H9 (cell line): ENCODE data around the gene SELPLG. TPM values are rescaled to one million over a fixed set of nuclear protein-coding genes. Genes with fewer than 3 reads are reported as not detected.

Source experiments
- DNase-seq: peaks from one replicate; pipeline ENCODE4 v3.0.0-alpha.2; 2017
- H2AFZ ChIP-seq: one replicate; pipeline ENCODE4 v1.6.1; 2013; ENCODE audit warnings: mild to moderate bottlenecking, low read length, control low read depth, moderate library complexity
- H2AK5ac ChIP-seq: 2 replicates; pipeline ENCODE4 v1.6.1; 2013; ENCODE audit warnings: low read length, control low read depth, mixed read lengths; ENCODE audit not compliant: insufficient read length
- H2BK120ac ChIP-seq: one replicate; pipeline ENCODE4 v1.6.1; 2013; ENCODE audit warnings: low read depth, mild to moderate bottlenecking, low read length, control low read depth, inconsistent platforms; ENCODE audit not compliant: poor library complexity, severe bottlenecking
- H2BK12ac ChIP-seq: 2 replicates; pipeline ENCODE4 v1.6.1; 2013; ENCODE audit warnings: low read length, control low read depth, mixed read lengths, low read depth; ENCODE audit not compliant: insufficient read length
- H2BK15ac ChIP-seq: 2 replicates; pipeline ENCODE4 v1.6.1; 2013; ENCODE audit warnings: low read depth, low read length, control low read depth
- H2BK20ac ChIP-seq: one replicate; pipeline ENCODE4 v1.6.1; 2013; ENCODE audit warnings: low read depth, mild to moderate bottlenecking, low read length, control low read depth, inconsistent platforms; ENCODE audit not compliant: poor library complexity, severe bottlenecking
- H2BK5ac ChIP-seq: 2 replicates; pipeline ENCODE4 v1.6.1; 2013; ENCODE audit warnings: low read length, control low read depth, mixed read lengths; ENCODE audit not compliant: insufficient read length
- H3K14ac ChIP-seq: 2 replicates; pipeline ENCODE4 v1.6.1; 2013; ENCODE audit warnings: low read length, control low read depth; ENCODE audit not compliant: insufficient read depth
- H3K18ac ChIP-seq: 2 replicates; pipeline ENCODE4 v1.6.1; 2013; ENCODE audit warnings: low read depth, mild to moderate bottlenecking, mixed read lengths, low read length, control low read depth; ENCODE audit not compliant: insufficient read length
- H3K23ac ChIP-seq: 2 replicates; pipeline ENCODE4 v1.6.1; 2013; ENCODE audit warnings: low read length, control low read depth, mixed read lengths, low read depth; ENCODE audit not compliant: insufficient read length
- H3K23me2 ChIP-seq: 2 replicates; pipeline ENCODE4 v1.6.1; 2013; ENCODE audit warnings: low read depth, mild to moderate bottlenecking, mixed read lengths, low read length, control low read depth; ENCODE audit not compliant: insufficient read length, poor library complexity, severe bottlenecking
- H3K27ac ChIP-seq: 2 replicates; pipeline ENCODE4 v1.5.1; 2013; ENCODE audit warnings: low read length, control low read depth, mixed read lengths, low read depth; ENCODE audit not compliant: insufficient read length
- H3K27me3 ChIP-seq: 2 replicates; pipeline ENCODE4 v1.6.1; 2013; ENCODE audit warnings: low read length, control low read depth, inconsistent platforms; ENCODE audit not compliant: insufficient read depth
- H3K4ac ChIP-seq: 2 replicates; pipeline ENCODE4 v1.6.1; 2013; ENCODE audit warnings: low read depth, mild to moderate bottlenecking, control low read depth, inconsistent platforms, low read length, moderate library complexity
- H3K4me1 ChIP-seq: 2 replicates; pipeline ENCODE4 v1.6.1; 2013; ENCODE audit warnings: low read length, control low read depth, inconsistent platforms; ENCODE audit not compliant: insufficient read depth
- H3K4me2 ChIP-seq: 2 replicates; pipeline ENCODE4 v1.6.1; 2013; ENCODE audit warnings: low read length, control low read depth, mixed read lengths; ENCODE audit not compliant: insufficient read length, insufficient read depth
- H3K56ac ChIP-seq: 2 replicates; pipeline ENCODE4 v1.6.1; 2013; ENCODE audit warnings: low read depth, mild to moderate bottlenecking, mixed read lengths, low read length, control low read depth; ENCODE audit not compliant: insufficient read length
- H3K79me1 ChIP-seq: 2 replicates; pipeline ENCODE4 v1.6.1; 2013; ENCODE audit warnings: low read depth, mild to moderate bottlenecking, moderate library complexity, low read length, control low read depth, inconsistent platforms; ENCODE audit not compliant: insufficient read depth, poor library complexity, severe bottlenecking
- H3K79me2 ChIP-seq: 2 replicates; pipeline ENCODE4 v1.6.1; 2013; ENCODE audit warnings: low read length, control low read depth, inconsistent platforms; ENCODE audit not compliant: insufficient read depth
- H3K9ac ChIP-seq: 2 replicates; pipeline ENCODE4 v1.6.1; 2013; ENCODE audit warnings: low read length, control low read depth, mixed read lengths; ENCODE audit not compliant: insufficient read length; ENCODE audit errors: extremely low read depth
- H3K9me3 ChIP-seq: one replicate; pipeline ENCODE4 v1.6.1; 2013; ENCODE audit warnings: low read depth, low read length, inconsistent platforms; ENCODE audit not compliant: control insufficient read depth
- H3T11ph ChIP-seq: one replicate; pipeline ENCODE4 v1.6.1; 2013; ENCODE audit warnings: mild to moderate bottlenecking, low read length, control low read depth, inconsistent platforms
- H4K20me1 ChIP-seq: one replicate; pipeline ENCODE4 v1.6.1; 2013; ENCODE audit not compliant: control insufficient read depth, insufficient read length, insufficient read depth
- H4K5ac ChIP-seq: 2 replicates; pipeline ENCODE4 v1.6.1; 2013; ENCODE audit warnings: low read depth, mild to moderate bottlenecking, mixed read lengths, low read length, control low read depth; ENCODE audit not compliant: insufficient read length
- H4K8ac ChIP-seq: replicated peaks from 2 replicates; pipeline ENCODE4 v1.6.1; 2013; ENCODE audit warnings: low read length, control low read depth, mixed read lengths, low read depth; ENCODE audit not compliant: insufficient read length
- H4K91ac ChIP-seq: 2 replicates; pipeline ENCODE4 v1.6.1; 2013; ENCODE audit warnings: low read depth, mild to moderate bottlenecking, moderate library complexity, mixed read lengths, low read length, control low read depth; ENCODE audit not compliant: insufficient read length
- H3K27ac Mint-ChIP-seq, 3 experiments: 2 replicates in 2 of 3; 3 replicates in 1 of 3; pipeline ENCODE4 v1.8.0; 2020 to 2021; ENCODE audit warnings: mixed read lengths in 3 of 3, mild to moderate bottlenecking in 1 of 3, moderate library complexity in 1 of 3
- H3K27me3 Mint-ChIP-seq: 2 replicates; pipeline ENCODE4 v1.8.0; 2021; ENCODE audit warnings: low read depth, mild to moderate bottlenecking, moderate library complexity, mixed read lengths
- H3K36me3 Mint-ChIP-seq, 3 experiments: 2 replicates in 2 of 3; 3 replicates in 1 of 3; pipeline ENCODE4 v1.8.0; 2020 to 2021; ENCODE audit warnings: low read depth in 3 of 3, mixed read lengths in 3 of 3; ENCODE audit not compliant: insufficient read depth in 1 of 3
- H3K4me1 Mint-ChIP-seq, 2 experiments: 2 replicates each; pipeline ENCODE4 v1.8.0; 2020; ENCODE audit warnings: mixed read lengths in 2 of 2
- H3K4me3 Mint-ChIP-seq, 2 experiments: 2 replicates in 1 of 2; 3 replicates in 1 of 2; pipeline ENCODE4 v1.8.0; 2020 to 2021; ENCODE audit warnings: mild to moderate bottlenecking in 2 of 2, mixed read lengths in 2 of 2, moderate library complexity in 1 of 2
- H3K9me3 Mint-ChIP-seq, 2 experiments: 2 replicates in 1 of 2; 3 replicates in 1 of 2; pipeline ENCODE4 v1.8.0; 2020; ENCODE audit warnings: mild to moderate bottlenecking in 2 of 2, mixed read lengths in 2 of 2, moderate library complexity in 1 of 2
- WGBS: extraction: QIAGEN DNeasy Blood & Tissue Kit; methylation state at CpG from one replicate; pipeline ENCODE4 v1.1.7; 2013; ENCODE audit warnings: missing lambda C conversion rate, low lambda C conversion rate, mixed read lengths; ENCODE audit not compliant: insufficient read length; ENCODE audit errors: extremely low coverage; 5-methylcytosine and 5-hydroxymethylcytosine counted together
- total RNA-seq: library from RNA; stranded (reverse); gene quantifications from 2 replicates; pipeline ENCODE4 v1.2.1, GENCODE V29; 2021
- TF ChIP-seq, protein P1 (sequence below): fragments of 200-600 bp; sonication (generic); conservative IDR thresholded peaks from 3 replicates; pipeline ENCODE4 v1.8.0; 2021; ENCODE audit warnings: antibody characterized with exemption, mild to moderate bottlenecking

The SELPLG gene
- total RNA-seq, 1 experiment from 2014 or later: 0.15 TPM

DNA sequence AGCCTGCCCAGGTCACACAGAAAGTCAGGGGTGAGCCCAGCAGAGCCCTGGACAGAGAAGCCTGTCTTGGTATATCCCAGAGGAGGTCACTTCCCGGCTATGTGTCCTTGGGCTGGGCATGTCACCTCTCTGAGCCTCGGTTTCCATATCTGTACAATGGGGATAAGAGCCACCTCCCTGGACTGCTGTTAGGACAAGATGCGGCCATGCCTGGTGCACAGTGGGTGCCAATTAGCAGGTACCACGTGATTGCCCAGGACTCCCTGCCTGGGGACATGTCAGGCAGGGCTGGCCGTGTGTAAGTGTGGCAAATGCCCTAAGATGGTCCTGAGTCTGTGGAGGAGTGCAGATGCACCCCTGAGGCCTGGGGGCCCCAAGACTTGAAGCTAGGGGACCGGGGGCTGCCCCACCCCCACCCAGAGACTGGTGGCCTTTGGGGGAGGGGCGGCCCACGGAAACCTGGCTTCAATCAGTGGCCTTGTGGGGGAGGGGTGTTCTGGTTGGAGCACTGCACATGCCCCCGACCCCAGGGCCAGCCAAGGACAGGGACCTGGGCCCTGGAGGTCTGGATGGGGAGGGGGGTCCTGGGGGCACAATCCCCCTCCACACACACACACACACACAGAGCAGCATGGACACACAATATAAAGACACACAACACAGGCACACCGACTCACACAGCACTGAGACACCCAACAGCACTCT is 36.7 kb downstream of the SELPLG start:
- H3K23ac ChIP-seq: no peak overlapping the region
- Mint-ChIP-seq H3K4me3 (no peak overlapping the region), H3K27me3 (peaks cover 2% of the 10 kb centered on the region; the same call in 1 of the 2 replicates), H3K4me1 (peaks cover 4 to 9% of the 10 kb centered on the region in 2 experiments; a peak in 3 of 4 replicates), H3K36me3 (no peaks in the 10 kb centered on the region), H3K27ac (no peak overlapping the region), H3K9me3 (no peaks in the 10 kb centered on the region)
- no peak overlapping the region for H3K9ac ChIP-seq
- no peak overlapping the region for H2BK12ac ChIP-seq
- H4K8ac ChIP-seq: no peak overlapping the region
- no peak overlapping the region for H3K4me2 ChIP-seq
- no peak overlapping the region for H3T11ph ChIP-seq
- TF ChIP-seq, protein P1, sequence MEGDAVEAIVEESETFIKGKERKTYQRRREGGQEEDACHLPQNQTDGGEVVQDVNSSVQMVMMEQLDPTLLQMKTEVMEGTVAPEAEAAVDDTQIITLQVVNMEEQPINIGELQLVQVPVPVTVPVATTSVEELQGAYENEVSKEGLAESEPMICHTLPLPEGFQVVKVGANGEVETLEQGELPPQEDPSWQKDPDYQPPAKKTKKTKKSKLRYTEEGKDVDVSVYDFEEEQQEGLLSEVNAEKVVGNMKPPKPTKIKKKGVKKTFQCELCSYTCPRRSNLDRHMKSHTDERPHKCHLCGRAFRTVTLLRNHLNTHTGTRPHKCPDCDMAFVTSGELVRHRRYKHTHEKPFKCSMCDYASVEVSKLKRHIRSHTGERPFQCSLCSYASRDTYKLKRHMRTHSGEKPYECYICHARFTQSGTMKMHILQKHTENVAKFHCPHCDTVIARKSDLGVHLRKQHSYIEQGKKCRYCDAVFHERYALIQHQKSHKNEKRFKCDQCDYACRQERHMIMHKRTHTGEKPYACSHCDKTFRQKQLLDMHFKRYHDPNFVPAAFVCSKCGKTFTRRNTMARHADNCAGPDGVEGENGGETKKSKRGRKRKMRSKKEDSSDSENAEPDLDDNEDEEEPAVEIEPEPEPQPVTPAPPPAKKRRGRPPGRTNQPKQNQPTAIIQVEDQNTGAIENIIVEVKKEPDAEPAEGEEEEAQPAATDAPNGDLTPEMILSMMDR: no peak
- H4K5ac ChIP-seq: no peak overlapping the region
- no peak overlapping the region for H3K56ac ChIP-seq
- H3K27ac ChIP-seq: no peak overlapping the region
- H2BK120ac ChIP-seq: no peak overlapping the region
- no peak overlapping the region for H2BK5ac ChIP-seq
- H4K91ac ChIP-seq: no peak overlapping the region
- WGBS: no CpG with 5 or more reads among the region's 10 CpGs
- H3K14ac ChIP-seq: no peak overlapping the region
- no peak overlapping the region for H2BK15ac ChIP-seq
- H3K27me3 ChIP-seq: no peaks in the 10 kb centered on the region
- H3K9me3 ChIP-seq: no peaks in the 10 kb centered on the region
- no peaks in the 10 kb centered on the region for H3K23me2 ChIP-seq
- no peak overlapping the region for H2BK20ac ChIP-seq
- H3K4ac ChIP-seq: no peak overlapping the region
- H3K79me1 ChIP-seq: no peaks in the 10 kb centered on the region
- no peaks in the 10 kb centered on the region for H3K4me1 ChIP-seq
- no peaks in the 10 kb centered on the region for H4K20me1 ChIP-seq
- H3K79me2 ChIP-seq: no peaks in the 10 kb centered on the region
- no peak overlapping the region for H2AFZ ChIP-seq
- no peak overlapping the region for H2AK5ac ChIP-seq
- no peak overlapping the region for H3K18ac ChIP-seq
- no peak for DNase-seq
